ENCODE data around the gene PEF1.

Gene PEF1

DNA sequence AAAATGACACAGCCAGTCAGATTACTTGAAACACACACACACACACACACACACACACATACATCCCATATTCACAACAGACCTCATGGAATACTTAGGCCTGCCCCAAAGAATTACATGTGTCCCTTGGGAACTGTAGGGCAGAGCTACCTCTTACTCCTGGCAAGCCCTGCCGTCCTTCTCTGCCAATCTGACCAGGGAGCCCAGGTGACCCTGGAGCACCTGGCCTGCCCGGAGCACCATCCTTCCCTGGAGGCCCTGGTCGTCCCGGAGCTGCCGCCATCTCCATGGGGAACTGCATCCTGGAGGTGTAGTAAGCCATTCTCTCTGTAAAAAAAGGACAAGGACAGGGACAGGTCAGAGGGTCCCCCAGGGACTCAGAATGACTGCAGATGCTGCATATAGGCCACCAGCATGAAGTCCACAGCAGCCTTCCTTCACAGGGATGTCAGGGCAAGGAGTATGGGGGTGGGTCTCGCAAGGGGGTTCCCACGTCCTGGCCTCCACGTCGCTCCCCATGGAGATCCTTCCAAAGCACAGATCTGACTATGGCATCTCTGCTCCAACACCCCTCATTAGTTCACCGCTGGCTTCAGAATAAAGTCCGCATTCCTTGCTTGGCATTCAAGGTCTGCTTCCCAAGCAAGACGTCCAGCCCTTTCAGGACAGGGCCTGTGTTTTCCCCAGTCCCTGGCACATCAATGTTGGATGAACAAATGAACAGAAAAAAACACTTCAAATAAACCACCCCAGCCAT, 9.2 kb upstream of the PEF1 start:
- DNase-seq, result no peak

DNA sequence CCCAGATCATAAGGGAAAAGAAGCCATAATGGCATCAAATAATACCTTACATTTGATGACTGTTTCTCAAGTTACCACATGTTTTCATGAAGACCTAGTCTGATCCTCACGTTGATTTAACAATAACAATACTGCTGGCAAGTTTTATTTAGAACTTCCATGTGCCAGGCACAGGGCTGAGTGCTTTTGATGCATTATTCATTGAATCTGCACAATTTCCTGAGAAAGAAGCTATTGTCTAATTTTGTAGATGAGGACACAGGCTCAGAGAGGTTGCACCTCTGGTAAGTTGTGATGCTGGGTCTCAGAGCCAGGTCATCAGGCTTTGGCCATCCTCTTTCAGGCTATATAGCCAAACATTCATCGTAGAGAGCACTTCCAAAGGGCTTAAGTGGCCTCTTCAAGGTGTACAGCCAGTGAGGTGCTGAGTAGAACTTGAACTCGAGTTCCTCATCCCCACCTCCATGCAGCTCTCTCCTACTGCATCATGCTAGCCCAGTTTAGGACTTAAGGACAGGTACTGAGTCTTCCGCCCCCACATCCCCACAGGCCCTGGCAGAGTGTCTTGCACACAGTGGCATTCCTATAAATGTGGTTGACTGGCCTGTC, 8.3 kb upstream of the PEF1 start:
- DNase-seq, result no peak

- DNase-seq, result no peak
These were observed 7.1 kb upstream of the PEF1 start for GRCh38 chr1:31651766-31652165.

DNA sequence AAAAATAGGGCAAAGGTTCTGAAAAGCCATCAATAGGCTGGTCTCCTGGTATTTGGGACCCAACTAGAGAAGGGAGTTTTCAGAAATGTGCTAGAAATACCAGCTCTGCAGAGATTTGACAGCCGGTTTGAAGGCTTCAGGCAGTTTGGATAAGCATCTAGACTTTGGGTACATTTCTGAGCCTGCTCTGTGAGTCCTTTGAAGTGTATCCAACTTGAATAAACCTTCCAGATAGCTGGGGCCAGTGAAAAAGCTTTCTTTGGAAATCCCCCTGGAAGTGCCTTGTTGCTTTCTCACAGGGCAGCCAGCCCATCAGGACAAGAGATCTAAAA, 6.4 kb upstream of the PEF1 start:
- DNase-seq, result no peak

- DNase-seq, result no peak
These were observed 5.7 kb upstream of the PEF1 start for GRCh38 chr1:31650161-31651088.

DNA sequence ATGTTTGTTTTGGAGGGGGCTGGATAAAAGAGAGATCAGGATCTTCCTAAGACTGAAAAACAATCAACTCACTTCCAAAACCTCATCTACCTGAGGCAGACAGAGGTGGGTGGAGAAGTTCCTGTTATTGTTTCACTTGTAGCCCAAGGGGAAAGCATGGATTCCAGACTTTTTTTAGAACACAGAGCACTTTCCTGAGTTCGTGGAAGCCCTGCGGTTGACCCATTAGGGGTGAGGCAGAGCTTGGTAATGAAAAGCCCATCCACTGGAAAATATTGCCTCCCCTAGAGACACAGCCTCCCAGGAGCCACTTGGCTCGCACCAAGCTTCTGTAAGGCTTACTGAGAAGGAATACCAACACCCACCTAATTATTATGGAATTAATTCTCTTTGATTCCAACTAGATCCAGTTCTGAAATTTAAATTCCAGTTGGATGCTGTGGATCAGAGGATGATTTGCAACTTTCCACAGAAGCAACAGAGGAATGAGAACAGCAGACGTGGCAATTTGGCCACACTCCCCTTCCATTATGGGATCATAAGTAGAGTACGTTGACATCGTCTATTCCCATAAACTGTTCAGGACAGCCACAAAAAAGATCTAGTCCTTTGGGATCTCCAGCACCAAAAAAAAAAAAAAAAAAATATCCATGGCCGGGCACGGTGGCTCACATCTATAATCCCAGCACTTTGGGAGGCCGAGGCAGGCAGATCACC, 4.1 kb upstream of the PEF1 start:
- DNase-seq, result no peak

DNA sequence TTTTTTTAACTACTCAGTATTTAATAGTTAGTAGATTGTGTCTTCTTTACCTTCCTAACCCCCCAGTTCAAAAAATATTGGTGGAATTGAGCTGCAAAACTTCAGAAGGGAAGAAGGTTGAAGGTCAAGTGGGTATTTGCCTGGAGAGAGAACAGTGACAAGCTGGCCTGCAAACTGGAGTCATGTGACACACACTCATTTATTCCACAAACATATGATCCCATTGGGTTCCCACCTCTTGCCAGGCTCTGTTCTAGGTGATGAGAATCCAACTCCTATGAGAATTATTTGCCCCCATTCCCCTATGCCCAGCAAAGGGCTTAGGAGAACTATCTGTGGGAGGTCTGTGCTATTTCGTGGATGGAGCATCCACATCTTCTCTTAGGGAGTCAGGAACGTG, 3.5 kb upstream of the PEF1 start:
- no peak for DNase-seq

DNA sequence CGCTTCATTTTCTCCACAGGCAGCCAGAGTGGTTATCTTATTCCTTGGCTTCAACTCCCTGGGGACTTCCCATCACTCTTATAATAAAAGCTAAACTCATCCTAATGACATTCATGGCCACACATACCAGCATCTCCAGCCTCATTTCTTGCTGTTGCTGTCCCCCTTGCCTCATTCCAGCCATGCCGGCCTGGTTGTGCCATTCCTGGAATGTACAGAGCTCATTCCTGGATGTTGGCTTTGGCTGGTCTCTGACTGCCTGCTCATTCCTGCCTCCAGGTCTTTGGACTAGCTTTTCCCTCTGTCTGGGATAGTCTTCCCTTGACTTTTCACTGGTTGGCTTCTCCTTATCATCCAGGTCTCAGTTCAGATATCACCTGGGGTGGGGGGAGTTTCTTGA, 2.4 kb upstream of the PEF1 start:
- no peak for DNase-seq

DNA sequence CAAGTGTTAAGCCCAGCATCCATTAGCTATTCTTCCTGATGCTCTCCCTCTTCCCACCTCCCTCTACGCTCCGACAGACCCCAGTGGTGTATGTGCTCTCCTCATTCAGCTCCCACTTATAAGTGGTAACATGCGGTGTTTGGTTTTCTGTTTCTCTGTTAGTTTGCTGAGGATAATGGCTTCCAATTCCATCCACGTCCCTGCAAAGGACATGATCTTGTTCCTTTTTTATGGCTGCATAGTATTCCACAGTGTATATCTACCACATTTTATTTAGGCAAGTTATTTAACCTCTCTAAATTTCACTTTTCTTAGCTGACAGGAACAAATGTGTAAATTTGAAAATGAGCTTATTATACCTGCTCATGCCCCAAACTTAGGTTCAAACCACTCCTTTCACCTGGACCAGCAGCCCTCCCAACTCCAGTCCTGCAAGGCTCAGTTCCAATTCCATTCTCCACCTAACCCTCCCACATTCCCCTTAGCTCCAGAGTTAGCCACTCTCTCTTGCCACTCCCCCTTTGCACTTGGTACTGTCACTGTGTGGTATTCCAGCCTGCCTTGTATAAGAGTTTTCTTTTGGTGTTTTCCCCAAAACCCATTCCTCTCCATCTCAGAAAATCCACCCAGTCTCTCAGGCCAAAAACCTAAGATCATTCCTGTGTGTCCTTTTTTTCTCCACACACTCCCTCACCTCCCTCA, 1.7 kb upstream of the PEF1 start:
- no peak for DNase-seq

DNA sequence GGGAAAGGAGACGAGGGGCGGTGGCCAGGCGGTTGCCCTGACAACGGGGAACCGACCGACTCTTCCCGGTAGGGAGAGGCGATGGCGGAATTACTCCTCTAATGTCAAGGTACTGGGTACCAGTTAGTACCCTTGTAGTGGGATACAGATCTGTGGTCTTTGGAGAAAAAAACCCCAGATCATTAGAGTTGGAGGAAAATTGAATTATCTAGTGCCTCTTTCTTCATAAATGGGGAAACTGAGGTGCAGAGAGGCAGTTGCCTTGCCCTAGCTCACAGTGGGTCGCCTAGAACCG, 545 bp upstream of the PEF1 start:
- DNase-seq, result no peak

DNA sequence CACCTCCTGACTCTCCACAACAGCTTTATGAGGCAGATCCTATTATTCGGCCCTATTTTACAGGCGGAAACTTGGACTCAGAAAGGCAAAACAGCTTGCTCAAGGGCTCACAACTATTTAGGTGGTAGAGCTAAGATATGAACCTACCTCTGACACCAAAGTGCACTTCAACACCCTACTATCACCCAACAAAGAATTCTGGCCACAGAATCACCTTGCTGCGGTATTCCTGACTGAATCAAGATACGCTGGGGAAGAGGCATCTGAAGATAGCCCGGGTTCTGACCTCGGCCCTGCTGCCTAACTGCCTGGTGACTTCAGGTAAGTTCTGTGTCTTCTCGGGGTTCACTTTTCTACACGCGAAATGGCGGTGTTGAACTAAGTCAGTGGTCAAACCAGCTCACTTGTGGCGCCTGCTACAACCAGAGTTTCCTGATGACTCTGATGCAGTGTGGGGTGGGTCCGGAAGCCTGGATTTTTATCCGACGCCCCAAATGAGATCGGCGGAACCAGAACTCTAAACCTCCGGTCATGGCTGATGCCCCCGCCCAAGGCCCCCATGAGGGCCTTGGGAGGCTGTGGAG, 608 bp downstream of the PEF1 start:
- DNase-seq, result no peak

GRCh38 chr1:31642897-31643296, 1.8 kb downstream of the PEF1 start:
- no peak for DNase-seq

DNA sequence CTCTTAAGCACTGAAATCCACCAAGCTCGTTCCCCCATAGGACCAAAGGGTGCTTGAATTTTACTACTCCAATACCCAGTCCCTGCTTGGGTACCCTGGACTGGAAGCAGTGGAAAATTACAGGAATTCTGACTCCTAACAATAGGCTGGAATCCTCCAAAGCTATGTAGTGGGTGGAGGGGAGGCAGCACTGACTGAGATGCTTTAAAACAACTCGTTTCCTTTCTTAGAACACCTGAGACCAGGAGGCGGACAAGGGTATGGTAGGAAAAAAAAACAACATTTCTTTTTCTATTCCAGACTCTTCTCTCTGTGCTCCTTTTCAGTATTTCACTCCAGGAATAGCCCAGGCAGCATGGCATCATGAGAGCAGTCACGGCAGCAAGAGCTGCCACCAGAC, 2.3 kb downstream of the PEF1 start:
- DNase-seq, result no peak

- DNase-seq, result no peak
These were observed 3.7 kb downstream of the PEF1 start for GRCh38 chr1:31640964-31641363.

GRCh38 chr1:31640179-31640578, 4.5 kb downstream of the PEF1 start:
- DNase-seq, result no peak

DNA sequence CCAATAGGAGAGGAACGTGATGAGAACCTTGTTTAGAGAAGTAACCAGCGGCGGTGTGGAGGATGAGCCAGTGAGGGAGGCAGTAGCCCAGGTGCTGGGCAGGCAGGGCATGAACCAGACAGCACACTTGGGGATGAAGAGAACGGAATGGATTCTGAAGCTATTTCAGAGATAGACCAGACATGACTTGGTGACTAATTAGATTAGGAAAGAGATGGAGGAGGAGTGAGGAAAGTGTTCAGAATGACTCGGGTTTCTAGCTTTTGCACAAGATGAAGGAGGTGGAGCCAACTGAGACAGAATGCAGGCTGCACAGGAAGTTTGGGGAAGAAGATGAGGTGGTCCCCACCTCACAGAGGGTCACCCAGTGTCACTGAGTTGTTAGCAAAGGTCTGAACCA, 5.1 kb downstream of the PEF1 start:
- DNase-seq, result no peak

GRCh38 chr1:31637915-31638673, 6.6 kb downstream of the PEF1 start:
- no peak for DNase-seq

DNA sequence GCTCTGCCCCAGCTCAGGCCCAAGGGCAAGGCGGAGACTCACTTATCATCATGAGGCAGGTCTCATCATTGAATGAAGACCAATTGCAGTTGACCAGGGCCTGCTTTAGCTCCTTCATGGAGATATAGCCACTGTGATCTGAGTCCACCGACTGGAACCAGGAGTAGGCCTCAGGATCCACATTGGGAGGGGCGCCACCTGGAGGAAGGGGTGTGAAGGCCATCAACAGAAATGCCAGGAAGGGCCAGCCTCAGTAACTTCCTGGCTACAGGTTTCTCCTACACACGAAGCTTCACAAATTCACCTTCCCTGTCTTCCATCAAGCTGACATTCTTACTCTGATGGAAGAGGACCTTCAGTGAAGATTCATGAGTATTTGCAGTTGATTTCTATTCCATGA, 11.6 kb downstream of the PEF1 start:
- no peak for DNase-seq

GRCh38 chr1:31632649-31633048, 12.0 kb downstream of the PEF1 start:
- DNase-seq, result no peak

DNA sequence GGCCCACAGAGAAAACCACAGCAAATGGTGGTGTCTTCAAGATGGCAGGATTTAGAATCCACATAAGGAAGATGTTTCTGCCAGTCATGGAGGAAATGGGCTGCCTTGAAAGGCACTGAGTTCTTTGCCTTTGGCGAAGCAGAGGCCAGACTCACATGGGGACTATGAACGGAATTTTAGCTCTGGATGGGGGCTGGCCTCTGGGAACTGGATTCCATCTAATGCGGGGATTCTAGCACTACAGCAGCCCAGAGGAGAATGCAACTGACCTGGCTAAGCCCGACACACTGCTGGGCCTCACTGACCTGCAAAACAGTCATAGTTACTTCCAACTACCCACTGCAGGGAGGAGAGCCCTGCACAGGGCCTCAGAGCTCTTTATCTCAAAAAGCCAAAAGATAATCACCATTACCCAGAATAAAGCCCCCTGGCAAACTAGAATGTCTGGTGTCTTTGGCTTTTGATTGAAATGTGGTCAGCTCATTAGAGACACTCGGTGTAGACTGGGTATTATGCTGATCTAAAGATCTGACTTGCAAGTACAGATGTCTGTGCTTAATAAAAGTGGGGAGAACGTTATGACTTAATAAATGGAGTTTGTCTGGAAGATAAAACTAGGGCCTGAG, 15.6 kb downstream of the PEF1 start:
- DNase-seq, result no peak

GRCh38 chr1:31627930-31628559, 16.6 kb downstream of the PEF1 start:
- peak; percentile 71 for DNase-seq
